Thoracic aorta (tissue), 2 donors: ENCODE data around the gene KRTAP1-3. TPM values are rescaled to one million over a fixed set of nuclear protein-coding genes. Genes with fewer than 3 reads are reported as not detected.

ENCODE experiments used
- ATAC-seq: fragments of 150-250 bp; one replicate; pipeline ENCODE4 v1.8.0; 2017; ENCODE audit warnings: low read depth; ENCODE audit not compliant: insufficient number of reproducible peaks, low FRiP score
- DNase-seq: peaks from one replicate; pipeline ENCODE4 v3.0.0-alpha.2; 2020; ENCODE audit warnings: low spot score
- H3K27ac ChIP-seq, 2 donors: fragments of 200-600 bp; sonication (generic); 1 replicate in 1 of 2; 2 replicates in 1 of 2; pipeline ENCODE4 v1.5.1; 2016; ENCODE audit warnings: mild to moderate bottlenecking in 2 of 2, moderate library complexity in 2 of 2
- H3K27me3 ChIP-seq: fragments of 200-600 bp; sonication (generic); replicated peaks from 2 replicates; pipeline ENCODE4 v1.6.0; 2016; ENCODE audit warnings: mild to moderate bottlenecking; ENCODE audit not compliant: insufficient read depth
- H3K36me3 ChIP-seq: fragments of 200-600 bp; sonication (generic); one replicate; pipeline ENCODE4 v1.5.1; 2016
- H3K4me1 ChIP-seq, 2 donors: fragments of 200-600 bp; sonication (generic); 1 replicate in 1 of 2; 2 replicates in 1 of 2; pipeline versions ENCODE4 v1.5.1 to v1.6.0; 2016; ENCODE audit warnings: low read depth in 2 of 2, mild to moderate bottlenecking in 1 of 2; ENCODE audit not compliant: control insufficient read depth in 1 of 2
- H3K4me3 ChIP-seq: fragments of 200-600 bp; sonication (generic); 2 replicates; pipeline ENCODE4 v1.5.1; 2016; ENCODE audit warnings: mild to moderate bottlenecking
- H3K9me3 ChIP-seq: fragments of 200-600 bp; sonication (generic); 2 replicates; pipeline ENCODE4 v1.5.1; 2016
- CTCF ChIP-seq: fragments of 200-600 bp; sonication (generic); IDR thresholded peaks from one replicate; pipeline ENCODE4 v1.5.1; 2019; ENCODE audit warnings: antibody characterized with exemption
- total RNA-seq, 2 donors: library from RNA; depleted of rRNA; stranded (reverse); fragments of >200 nt; gene quantifications; one replicate each; pipeline versions ENCODE4 v1.1.0 to v1.2.3, GENCODE V29; 2016

Gene KRTAP1-3
- total RNA-seq, 2 donors from 2014 or later, result not detected

GRCh38 chr17:41019415-41019814 lies 15.3 kb downstream of the KRTAP1-3 start:
- Histone ChIP-seq H3K9me3 (no peaks in the 10 kb centered on the region), H3K4me1 (no peaks in the 10 kb centered on the region), H3K27me3 (no peaks in the 10 kb centered on the region), H3K4me3 (no peak overlapping the region), H3K36me3 (no peaks in the 10 kb centered on the region), H3K27ac (no peak overlapping the region)
- DNase-seq, result no peak
- TF ChIP-seq CTCF, result no peak
- no peak for ATAC-seq

- TF ChIP-seq CTCF, result no peak
- no peaks in the 10 kb centered on the region for H3K36me3 ChIP-seq
- H3K27me3 ChIP-seq, result no peaks in the 10 kb centered on the region
- H3K4me3 ChIP-seq, result no peak overlapping the region
- no peaks in the 10 kb centered on the region for H3K4me1 ChIP-seq
- DNase-seq (no peak), ATAC-seq (no peak)
- no peak overlapping the region for H3K27ac ChIP-seq
- H3K9me3 ChIP-seq, result no peaks in the 10 kb centered on the region
These were observed 16.1 kb downstream of the KRTAP1-3 start for GRCh38 chr17:41018541-41018940.

- no peak overlapping the region for H3K4me3 ChIP-seq
- no peaks in the 10 kb centered on the region for H3K4me1 ChIP-seq
- ATAC-seq, result no peak
- H3K9me3 ChIP-seq, result no peaks in the 10 kb centered on the region
- no peaks in the 10 kb centered on the region for H3K27me3 ChIP-seq
- no peak overlapping the region for H3K27ac ChIP-seq
- no peak for DNase-seq
- no peaks in the 10 kb centered on the region for H3K36me3 ChIP-seq
- no peak for TF ChIP-seq CTCF
These were observed 18.0 kb downstream of the KRTAP1-3 start for GRCh38 chr17:41016578-41017215.

- DNase-seq, result no peak
- Histone ChIP-seq H3K27ac (no peak overlapping the region), H3K27me3 (no peaks in the 10 kb centered on the region), H3K36me3 (no peaks in the 10 kb centered on the region), H3K4me3 (no peak overlapping the region), H3K4me1 (no peaks in the 10 kb centered on the region), H3K9me3 (no peaks in the 10 kb centered on the region)
- TF ChIP-seq CTCF, result no peak
- no peak for ATAC-seq
These were observed 19.2 kb downstream of the KRTAP1-3 start for GRCh38 chr17:41015454-41015853.

- Histone ChIP-seq H3K4me3 (no peak overlapping the region), H3K4me1 (no peaks in the 10 kb centered on the region), H3K27me3 (no peaks in the 10 kb centered on the region), H3K9me3 (no peaks in the 10 kb centered on the region), H3K27ac (no peak overlapping the region), H3K36me3 (no peaks in the 10 kb centered on the region)
- no peak for TF ChIP-seq CTCF
- DNase-seq (no peak), ATAC-seq (no peak)
These were observed 21.1 kb downstream of the KRTAP1-3 start for GRCh38 chr17:41013606-41014005.
